Fibroblast of pulmonary artery (primary cell): ENCODE data around the gene USH1C.

Experiments
- DNase-seq: peaks from one replicate; pipeline ENCODE4 v3.0.0-alpha.2; 2010; ENCODE audit warnings: low read depth
- H3K4me3 ChIP-seq: replicated peaks from 2 replicates; pipeline ENCODE4 v1.5.1; 2011; ENCODE audit warnings: low read depth, mild to moderate bottlenecking, control low read depth, low read length, moderate library complexity
- TF ChIP-seq, protein P1 (sequence below): IDR thresholded peaks from 2 replicates; pipeline ENCODE4 v1.5.1; 2011; ENCODE audit warnings: mild to moderate bottlenecking, control low read depth, low read length, inconsistent platforms; ENCODE audit errors: missing control alignments

USH1C gene

DNA sequence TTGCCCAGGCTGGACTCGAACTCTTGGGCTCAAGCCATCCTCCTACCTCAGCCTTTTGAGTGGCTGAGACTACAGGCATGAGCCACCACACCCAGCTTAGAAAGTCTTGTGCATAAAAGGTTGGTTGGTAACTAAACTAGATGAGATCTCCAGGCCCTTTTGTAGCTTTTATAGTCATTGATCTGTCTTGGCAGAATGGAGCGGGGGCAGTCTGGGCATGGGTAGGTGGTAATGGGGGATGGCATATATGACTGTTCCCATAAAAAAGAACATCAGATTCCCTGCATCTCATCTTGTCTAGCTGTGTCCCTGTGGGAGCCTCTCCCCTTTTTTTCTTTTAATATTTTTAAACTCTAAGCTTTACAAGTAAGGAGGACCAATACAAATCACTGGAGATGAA is 97.7 kb downstream of the USH1C start:
- no peak overlapping the region for H3K4me3 ChIP-seq
- no peak for DNase-seq
- TF ChIP-seq, protein P1, sequence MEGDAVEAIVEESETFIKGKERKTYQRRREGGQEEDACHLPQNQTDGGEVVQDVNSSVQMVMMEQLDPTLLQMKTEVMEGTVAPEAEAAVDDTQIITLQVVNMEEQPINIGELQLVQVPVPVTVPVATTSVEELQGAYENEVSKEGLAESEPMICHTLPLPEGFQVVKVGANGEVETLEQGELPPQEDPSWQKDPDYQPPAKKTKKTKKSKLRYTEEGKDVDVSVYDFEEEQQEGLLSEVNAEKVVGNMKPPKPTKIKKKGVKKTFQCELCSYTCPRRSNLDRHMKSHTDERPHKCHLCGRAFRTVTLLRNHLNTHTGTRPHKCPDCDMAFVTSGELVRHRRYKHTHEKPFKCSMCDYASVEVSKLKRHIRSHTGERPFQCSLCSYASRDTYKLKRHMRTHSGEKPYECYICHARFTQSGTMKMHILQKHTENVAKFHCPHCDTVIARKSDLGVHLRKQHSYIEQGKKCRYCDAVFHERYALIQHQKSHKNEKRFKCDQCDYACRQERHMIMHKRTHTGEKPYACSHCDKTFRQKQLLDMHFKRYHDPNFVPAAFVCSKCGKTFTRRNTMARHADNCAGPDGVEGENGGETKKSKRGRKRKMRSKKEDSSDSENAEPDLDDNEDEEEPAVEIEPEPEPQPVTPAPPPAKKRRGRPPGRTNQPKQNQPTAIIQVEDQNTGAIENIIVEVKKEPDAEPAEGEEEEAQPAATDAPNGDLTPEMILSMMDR, result no peak

DNA sequence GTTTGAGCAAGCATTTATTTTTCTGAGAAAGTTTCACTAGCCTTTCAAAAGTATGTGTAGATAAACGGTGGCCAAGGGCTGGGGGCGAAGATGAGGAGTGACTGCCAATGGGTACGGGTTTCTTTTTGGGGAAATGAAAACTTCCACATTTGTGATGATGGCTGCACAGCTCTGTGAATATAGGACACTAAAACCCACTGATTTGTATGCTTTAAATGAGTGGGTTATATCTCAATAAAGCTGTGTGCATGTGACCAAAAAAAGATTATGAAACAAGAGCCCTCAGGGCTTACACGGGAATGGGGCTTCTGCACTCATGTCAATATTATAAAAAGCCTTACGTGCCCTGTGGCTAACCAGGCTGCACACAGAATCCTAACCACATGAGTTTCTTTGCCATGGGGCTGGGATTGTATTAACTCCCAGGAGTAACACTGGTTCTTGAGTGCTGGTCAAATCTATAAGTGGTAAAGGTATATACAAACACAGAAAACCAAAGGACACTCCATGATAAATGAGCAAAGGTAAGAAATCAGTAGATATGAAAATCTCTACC is 98.9 kb downstream of the USH1C start:
- no peak for DNase-seq
- H3K4me3 ChIP-seq, result no peak overlapping the region
- TF ChIP-seq, protein P1, result no peak

DNA sequence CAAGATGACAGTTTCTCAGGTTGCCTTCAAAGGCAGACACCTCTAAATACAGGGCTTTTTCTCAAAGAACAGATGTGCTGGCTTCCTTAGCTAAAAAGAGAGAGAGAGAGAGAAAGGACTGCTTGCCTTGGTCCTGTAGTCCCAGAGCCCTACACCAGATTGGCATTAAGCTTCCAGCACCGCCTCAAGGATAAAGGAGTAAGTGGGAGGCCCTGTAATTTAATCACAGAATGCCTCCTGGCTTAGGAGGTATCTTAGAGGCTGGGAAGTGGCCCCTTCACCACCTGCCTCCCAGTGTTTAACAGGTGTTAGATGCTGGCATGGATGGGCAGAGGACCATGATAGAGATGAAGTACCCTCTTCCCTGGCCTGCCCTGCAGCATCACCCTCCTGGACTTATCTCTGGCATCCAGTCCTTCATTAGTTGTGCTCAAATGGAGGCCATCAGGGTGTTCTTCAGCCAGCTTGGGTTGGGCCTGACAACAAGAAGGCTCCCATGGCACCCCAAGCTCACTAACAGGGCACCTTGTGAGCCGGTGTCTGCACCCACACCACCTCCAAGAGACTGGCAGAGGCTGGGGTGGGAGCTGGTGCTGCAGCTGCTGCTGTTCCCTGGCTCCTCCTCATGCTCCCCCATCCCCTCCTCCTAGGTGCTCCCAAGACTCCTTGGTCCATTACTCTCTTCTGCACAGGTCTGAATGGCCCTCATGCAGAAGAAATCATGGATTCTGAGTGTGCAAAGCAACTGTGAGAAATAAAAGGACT is 100.1 kb downstream of the USH1C start:
- no peak overlapping the region for H3K4me3 ChIP-seq
- TF ChIP-seq, protein P1, result no peak
- no peak for DNase-seq
